Parietal lobe (tissue), 2 donors: ENCODE data around the gene F7. TPM values are rescaled to one million over a fixed set of nuclear protein-coding genes. Genes with fewer than 3 reads are reported as not detected.

Experiments
- small RNA-seq: library from RNA; depleted of rRNA; stranded (forward); fragments of <200 nt; gene quantifications from one replicate; pipeline ENCODE3, GENCODE V24; 2014; ENCODE audit warnings: low replicate concordance
- total RNA-seq: library from RNA; depleted of rRNA; stranded (reverse); fragments of >200 nt; gene quantifications from one replicate; pipeline ENCODE4 v1.2.3, GENCODE V29; 2014

The F7 gene
- total RNA-seq, result 0.31 TPM

DNA sequence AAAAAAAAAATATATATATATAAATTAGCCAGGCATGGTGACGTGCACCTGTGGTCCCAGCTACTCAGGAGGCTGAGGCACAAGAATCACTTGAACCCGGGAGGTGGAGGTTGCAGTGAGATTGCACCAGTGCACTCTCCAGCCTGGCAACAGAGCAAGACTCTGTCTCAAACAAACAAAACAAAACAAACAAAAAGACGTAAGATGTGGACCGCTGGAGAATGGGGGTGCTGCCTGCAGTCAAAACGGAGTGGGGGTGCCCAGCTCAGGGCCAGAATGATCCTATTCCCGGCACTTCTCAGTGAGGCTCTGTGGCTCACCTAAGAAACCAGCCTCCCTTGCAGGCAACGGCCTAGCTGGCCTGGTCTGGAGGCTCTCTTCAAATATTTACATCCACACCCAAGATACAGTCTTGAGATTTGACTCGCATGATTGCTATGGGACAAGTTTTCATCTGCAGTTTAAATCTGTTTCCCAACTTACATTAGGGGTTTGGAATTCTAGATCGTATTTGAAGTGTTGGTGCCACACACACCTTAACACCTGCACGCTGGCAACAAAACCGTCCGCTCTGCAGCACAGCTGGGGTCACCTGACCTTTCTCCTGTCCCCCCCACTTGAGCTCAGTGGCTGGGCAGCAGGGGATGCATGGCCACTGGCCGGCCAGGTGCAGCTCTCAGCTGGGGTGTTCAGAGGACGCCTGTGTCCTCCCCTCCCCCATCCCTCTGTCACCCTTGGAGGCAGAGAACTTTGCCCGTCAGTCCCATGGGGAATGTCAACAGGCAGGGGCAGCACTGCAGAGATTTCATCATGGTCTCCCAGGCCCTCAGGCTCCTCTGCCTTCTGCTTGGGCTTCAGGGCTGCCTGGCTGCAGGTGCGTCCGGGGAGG is at the start of gene F7:
Gene F7, plus strand, starts transcription at position 760 of the 889 bp plus-strand sequence. Its CDS starts 51 bp downstream, at position 811.

DNA sequence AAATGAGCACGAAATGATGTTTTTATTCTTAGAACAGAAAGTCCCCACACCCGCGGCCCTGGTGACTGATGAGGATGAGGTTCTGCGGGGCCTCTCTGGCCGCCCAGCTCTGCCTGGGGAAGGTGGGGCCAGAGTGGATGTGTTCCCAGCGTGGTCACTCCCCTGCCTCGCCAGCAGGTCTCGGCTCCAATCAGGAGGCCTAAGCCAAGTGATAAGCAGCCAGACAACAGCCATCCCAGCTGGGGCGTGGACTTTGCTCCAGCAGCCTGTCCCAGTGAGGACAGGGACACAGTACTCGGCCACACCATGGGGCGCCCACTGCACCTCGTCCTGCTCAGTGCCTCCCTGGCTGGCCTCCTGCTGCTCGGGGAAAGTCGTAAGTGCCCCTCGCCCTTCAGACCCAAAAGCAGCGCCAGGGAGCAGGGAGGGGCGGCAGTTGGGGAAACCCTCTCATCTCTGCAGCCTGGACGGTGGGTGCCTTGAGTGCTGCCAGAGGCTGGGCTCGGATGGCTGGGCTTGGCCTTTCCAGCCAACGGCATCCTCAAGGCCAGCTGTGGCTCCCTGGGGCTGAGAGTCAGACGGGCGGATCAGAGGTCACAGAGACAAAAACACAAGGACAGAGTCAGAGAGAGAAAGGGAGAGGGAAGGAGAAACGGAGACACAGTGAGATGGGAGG is 17.1 kb downstream of the F7 start, which contains the start of gene F10:
Gene F10, plus strand, starts transcription at position 250 of the 676 bp plus-strand sequence. Its CDS starts 57 bp downstream, at position 307.

DNA sequence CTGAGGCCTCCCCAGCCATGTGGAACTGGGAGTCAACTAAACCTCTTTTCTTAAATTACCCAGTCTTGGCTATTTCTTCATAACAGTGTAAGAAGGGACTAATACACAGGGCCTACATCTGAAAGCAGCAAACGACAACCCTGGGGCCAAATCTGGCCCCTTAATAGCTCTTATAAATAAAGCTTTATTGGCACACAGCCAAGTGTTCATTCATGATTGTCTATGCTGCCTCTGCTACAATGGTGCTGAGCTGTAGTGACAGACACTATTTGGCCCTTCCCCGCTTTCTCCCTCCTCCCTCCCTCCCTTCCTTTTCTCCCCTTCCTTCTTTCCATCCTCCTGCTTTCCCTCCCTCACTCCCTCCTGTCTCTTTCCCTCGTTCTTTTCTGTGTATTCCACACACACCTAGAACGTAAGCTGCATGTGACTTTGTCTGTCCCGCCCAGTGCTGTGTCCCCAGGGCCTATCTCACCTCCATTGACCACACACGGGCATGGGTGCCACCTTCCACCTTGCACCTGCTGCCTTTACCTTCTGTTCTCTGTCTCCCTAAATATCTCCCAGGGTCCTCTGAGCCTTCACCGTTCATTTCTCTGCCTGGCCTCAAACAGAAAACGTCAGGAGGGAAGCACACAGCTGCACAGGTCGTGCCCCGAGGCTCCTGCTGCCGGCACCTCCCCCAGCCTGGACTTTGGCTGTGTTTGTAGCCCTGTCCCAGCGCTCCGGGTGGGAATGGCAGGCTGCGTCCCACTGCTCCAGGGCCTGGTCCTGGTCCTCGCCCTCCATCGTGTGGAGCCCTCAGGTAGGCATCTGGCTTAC is 52.5 kb downstream of the F7 start, which contains the start of gene PROZ:
Gene PROZ, plus strand, starts transcription at position 720 of the 819 bp plus-strand sequence. Its CDS starts 13 bp downstream, at position 733.

Small RNAs within 50 kb of the gene (small RNA-seq; reads per million reads assigned to genes)
- not detected for gene AL137002.1

Other genes starting within 250 kb of the F7 start
- gene MCF2L, start 136.6 kb upstream of the F7 start, total RNA-seq, result 201 TPM
- gene F10, start 17.0 kb downstream of the F7 start, total RNA-seq, result not detected
- not detected for gene PROZ, start 52.9 kb downstream of the F7 start, total RNA-seq
- gene PCID2, start 102.9 kb downstream of the F7 start, total RNA-seq, result 88.6 TPM
- gene CUL4A, start 103.8 kb downstream of the F7 start, total RNA-seq, result 78.3 TPM
- 47.0 TPM for gene LAMP1, start 191.4 kb downstream of the F7 start, total RNA-seq